ENCODE measurements around the gene SRSF8. TPM values are rescaled to one million over a fixed set of nuclear protein-coding genes. Genes with fewer than 3 reads are reported as not detected.

The SRSF8 gene
- total RNA-seq, 1 experiment from 2014 or later = 25.1 TPM

- H3K9ac ChIP-seq (ENCODE audit: extremely low read depth, insufficient read length, low read length) = no peak overlapping the region
- no peaks in the 10 kb centered on the region for H4K20me1 ChIP-seq (ENCODE audit: control insufficient read depth, insufficient read depth, insufficient read length)
- H4K91ac ChIP-seq (ENCODE audit: insufficient read length, low read depth, low read length) = no peak overlapping the region
- no peak overlapping the region for H2BK12ac ChIP-seq (ENCODE audit: insufficient read length, low read depth, low read length)
- H3K56ac ChIP-seq (ENCODE audit: insufficient read length, low read depth, low read length) = no peak overlapping the region
- H3K18ac ChIP-seq (ENCODE audit: insufficient read length, low read depth, low read length) = no peak overlapping the region
- H2BK20ac ChIP-seq (ENCODE audit: low read depth, low read length, poor library complexity, severe bottlenecking) = no peak overlapping the region
- no peaks in the 10 kb centered on the region for H3K79me2 ChIP-seq (ENCODE audit: insufficient read depth, low read length)
- no peak for TF ChIP-seq CTCF (conservative IDR thresholded peaks at IDR 0.05)
- H2AFZ ChIP-seq (ENCODE audit: low read length) = no peak overlapping the region
- H3K27me3 Mint-ChIP-seq (ENCODE audit: low read depth) = peaks cover 4% of the 10 kb centered on the region; the same call in 1 of the 2 replicates
- no peak overlapping the region for H3T11ph ChIP-seq (ENCODE audit: low read length)
- H3K4me2 ChIP-seq (ENCODE audit: insufficient read depth, insufficient read length, low read length) = no peak overlapping the region
- DNase-seq = no peak
- H2AK5ac ChIP-seq (ENCODE audit: insufficient read length, low read length) = no peak overlapping the region
- H3K4ac ChIP-seq (ENCODE audit: low read depth, low read length) = no peak overlapping the region
- no peaks in the 10 kb centered on the region for H3K4me1 ChIP-seq (ENCODE audit: insufficient read depth, low read length)
- H3K27ac ChIP-seq (ENCODE audit: insufficient read length, low read depth, low read length) = no peak overlapping the region
- H3K14ac ChIP-seq (ENCODE audit: insufficient read depth, low read length) = no peak overlapping the region
- H4K8ac ChIP-seq (replicated peaks; ENCODE audit: insufficient read length, low read depth, low read length) = no peak overlapping the region
- no peak overlapping the region for H2BK5ac ChIP-seq (ENCODE audit: insufficient read length, low read length)
- no peak overlapping the region for H3K27ac Mint-ChIP-seq
- H3K23ac ChIP-seq (ENCODE audit: insufficient read length, low read depth, low read length) = no peak overlapping the region
- H3K9me3 ChIP-seq (ENCODE audit: control insufficient read depth, low read depth, low read length) = no peaks in the 10 kb centered on the region
- H3K9me3 Mint-ChIP-seq = no peaks in the 10 kb centered on the region
- H3K36me3 Mint-ChIP-seq (ENCODE audit: insufficient read depth in 1 of 3, low read depth in 3 of 3) = peaks cover 0 to 6% (median 0%) of the 10 kb centered on the region in 3 experiments; a peak in 2 of 7 replicates
- H2BK120ac ChIP-seq (ENCODE audit: low read depth, low read length, poor library complexity, severe bottlenecking) = peak overlapping the region; percentile 12
- H4K5ac ChIP-seq (ENCODE audit: insufficient read length, low read depth, low read length) = no peak overlapping the region
- no CpG with 5 or more reads among the region's 8 CpGs for WGBS (ENCODE audit: extremely low coverage, insufficient read length, low lambda C conversion rate)
- no peaks in the 10 kb centered on the region for H3K23me2 ChIP-seq (ENCODE audit: insufficient read length, low read depth, low read length, poor library complexity, severe bottlenecking)
- peaks cover 0 to 3% of the 10 kb centered on the region in 2 experiments; a peak in 1 of 4 replicates for H3K4me1 Mint-ChIP-seq
- H3K79me1 ChIP-seq (ENCODE audit: insufficient read depth, low read depth, low read length, poor library complexity, severe bottlenecking) = no peaks in the 10 kb centered on the region
- H3K4me3 Mint-ChIP-seq = no peak overlapping the region
- H3K27me3 ChIP-seq (ENCODE audit: insufficient read depth, low read length) = no peaks in the 10 kb centered on the region
- no peak overlapping the region for H2BK15ac ChIP-seq (ENCODE audit: low read depth, low read length)
Observed at GRCh38 chr11:95074792-95075563, 8.3 kb downstream of the SRSF8 start.
